RCC 7860 (cell line): ENCODE data around the gene EFCAB12.
"Not testable (repeated sequence)": the region's sequence is repeated elsewhere in the genome, so short reads cannot be mapped to it uniquely, and the experiment has no call there.

Source experiments
- DNase-seq: peaks from one replicate; pipeline ENCODE4 v3.0.0-alpha.2; 2015; ENCODE audit warnings: low spot score
- FAIRE-seq: peaks from 2 replicates; lab custom pipeline; 2012; peaks lifted over from hg19 to GRCh38; lab: Jason Lieb, UNC

Gene EFCAB12

DNA sequence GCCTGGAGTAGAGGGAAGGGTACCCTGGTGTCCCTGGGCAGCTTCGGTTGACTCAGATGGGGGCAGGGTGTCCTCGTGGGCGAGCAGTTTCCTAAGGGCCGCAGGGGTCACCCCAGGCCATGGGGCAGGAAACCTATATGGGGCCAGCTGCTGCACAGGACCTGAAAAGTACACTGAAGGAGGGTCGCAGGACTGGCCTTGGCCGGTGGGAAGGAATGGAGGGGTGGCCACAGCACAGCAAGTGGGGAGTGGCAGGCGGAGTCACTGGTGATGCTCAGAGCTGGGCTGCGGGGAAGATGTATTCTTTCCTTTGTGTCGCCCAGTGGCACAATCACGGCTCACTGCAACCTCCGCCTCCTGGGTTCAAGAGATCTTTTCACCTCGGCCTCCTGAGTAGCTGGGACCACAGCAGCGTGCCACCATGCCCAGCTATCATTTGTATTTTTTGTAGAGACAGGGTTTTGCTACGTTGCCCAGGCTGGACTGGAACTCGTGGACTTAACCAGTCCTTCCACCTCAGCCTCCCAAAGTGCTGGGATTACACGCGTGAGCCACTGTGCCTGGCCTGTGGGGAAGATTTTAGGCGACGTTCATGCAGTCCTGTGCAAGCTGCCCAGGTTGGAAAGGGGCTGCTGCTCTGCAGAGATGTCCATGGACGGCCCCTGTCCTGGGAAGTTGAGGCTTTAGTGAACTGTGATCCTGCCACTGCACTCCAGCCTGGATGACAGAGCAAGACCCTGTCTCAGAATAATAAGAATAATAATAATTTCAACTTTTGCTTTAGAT lies 57.2 kb downstream of the EFCAB12 start:
- FAIRE-seq (no peak), DNase-seq (no peak)

GRCh38 chr3:129370248-129370964 lies 58.0 kb downstream of the EFCAB12 start:
- no peak for DNase-seq
- no peak for FAIRE-seq

- no peak for FAIRE-seq
- DNase-seq: no peak
These were observed 58.7 kb downstream of the EFCAB12 start for GRCh38 chr3:129369711-129370110.

GRCh38 chr3:129367821-129368220 lies 60.6 kb downstream of the EFCAB12 start:
- no peak for FAIRE-seq
- no peak for DNase-seq

- peak; percentile 15 for FAIRE-seq
These were observed 62.1 kb downstream of the EFCAB12 start for GRCh38 chr3:129366312-129366831.

DNA sequence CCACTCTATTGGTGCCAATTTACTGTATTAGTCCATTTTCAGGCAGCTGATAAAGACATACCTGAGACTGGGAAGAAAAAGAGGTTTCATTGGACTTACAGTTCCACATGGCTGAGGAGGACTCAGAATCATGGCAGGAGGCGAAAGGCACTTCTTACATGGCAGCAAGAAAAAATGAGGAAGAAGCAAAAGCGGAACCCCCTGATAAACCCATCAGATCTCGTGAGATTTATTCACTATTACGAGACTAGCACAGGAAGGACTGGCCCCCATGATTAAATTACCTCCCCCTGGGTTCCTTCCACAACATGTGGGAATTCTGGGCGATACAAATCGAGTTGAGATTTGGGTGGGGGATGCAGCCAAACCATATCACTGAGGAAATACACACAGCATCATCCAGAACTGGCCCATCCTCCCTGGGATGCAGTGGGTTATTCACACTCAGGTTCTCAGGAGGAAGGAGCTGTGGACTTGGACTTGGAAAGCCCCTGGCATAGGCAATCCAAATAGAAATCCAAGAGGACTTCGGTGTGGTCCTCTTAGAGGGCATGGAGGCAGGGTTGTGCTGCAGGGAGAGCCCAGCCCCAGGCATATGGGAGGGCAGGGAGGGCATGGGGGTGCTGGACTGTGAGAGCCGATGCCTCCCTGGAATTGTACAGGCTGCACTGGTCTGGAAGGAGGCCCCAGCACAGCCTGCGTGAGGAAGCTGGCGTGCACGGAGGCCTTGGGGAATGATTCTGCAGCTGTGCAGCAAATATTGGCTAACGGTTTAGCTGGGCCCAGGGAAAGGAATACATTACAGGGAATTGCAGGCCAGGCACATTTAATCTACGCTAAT lies 62.9 kb downstream of the EFCAB12 start:
- FAIRE-seq: no peak
- DNase-seq: no peak

More at GRCh38 chr3:129366312-129366831, 62.1 kb downstream of the EFCAB12 start:
- peak; percentile 69 for DNase-seq

DNA sequence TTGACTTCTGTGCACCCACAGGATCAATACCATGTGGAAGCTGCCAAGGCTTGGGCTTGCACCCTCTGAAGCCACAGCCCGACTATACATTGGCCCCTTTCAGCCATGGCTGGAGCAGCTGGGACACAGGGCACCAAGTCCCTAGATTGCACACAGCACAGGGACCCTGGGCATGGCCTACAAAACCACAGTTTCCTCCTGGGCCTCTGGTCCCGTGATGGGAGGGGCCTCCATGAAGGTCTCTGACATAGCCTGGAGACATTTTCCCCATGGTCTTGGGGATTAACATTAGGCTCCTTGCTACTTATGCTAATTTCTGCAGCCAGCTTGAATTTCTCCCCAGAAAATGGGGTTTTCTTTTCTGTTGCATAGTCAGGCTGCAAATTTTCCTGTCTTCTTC lies 63.6 kb downstream of the EFCAB12 start:
- FAIRE-seq, DNase-seq: not testable (repeated sequence)

DNA sequence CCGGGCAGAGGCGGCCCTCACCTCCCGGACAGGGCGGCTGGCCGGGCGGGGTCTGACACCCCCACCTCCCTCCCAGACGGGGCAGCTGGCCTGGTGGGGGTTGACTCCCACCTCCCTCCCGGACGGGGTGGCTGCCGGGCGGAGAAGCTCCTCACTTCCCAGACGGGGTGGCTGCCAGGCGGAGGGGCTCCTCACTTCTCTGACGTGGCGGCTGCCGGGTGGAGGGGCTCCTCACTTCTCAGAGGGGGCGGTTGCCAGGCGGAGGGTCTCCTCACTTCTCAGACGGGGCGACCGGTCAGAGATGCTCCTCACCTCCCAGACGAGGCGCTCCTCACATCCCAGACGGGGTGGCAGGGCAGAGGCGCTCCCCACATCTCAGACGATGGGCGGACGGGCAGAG lies 65.1 kb downstream of the EFCAB12 start:
- not testable (repeated sequence) for DNase-seq, FAIRE-seq

- DNase-seq: no peak
- FAIRE-seq: no peak
These were observed 67.6 kb downstream of the EFCAB12 start for GRCh38 chr3:129360705-129361460.

GRCh38 chr3:129360171-129360611 lies 68.2 kb downstream of the EFCAB12 start:
- DNase-seq (no peak), FAIRE-seq (no peak)

DNA sequence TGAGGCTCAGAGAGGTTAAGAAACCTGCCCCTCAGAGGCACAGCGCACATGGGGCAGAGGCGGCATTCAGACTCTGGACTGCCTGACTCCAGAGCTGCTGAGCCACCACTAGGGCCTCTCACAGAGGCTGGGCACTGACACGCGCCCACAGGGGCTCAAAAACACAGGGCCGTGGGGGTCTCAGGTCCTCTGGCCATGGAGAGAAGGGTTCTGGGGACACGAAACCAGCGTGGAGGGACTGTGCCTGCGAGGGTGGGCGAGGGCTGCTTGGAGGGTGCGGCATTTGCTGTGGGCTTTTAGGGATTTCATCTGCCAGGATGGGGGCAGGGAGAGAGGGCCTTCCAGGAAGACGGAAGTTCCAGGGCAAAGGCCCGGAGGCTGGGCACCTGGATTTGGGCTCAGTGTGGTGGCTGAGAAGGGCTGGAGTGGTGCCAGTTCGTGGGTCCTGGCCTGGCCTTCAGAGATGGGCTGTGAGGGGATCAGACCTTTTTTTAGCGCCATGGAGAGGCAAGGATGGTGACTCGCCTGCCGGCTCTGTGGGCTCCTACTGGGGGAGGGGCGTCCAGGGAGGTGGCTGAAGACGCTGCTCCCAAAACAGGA lies 69.6 kb downstream of the EFCAB12 start:
- FAIRE-seq (no peak), DNase-seq (no peak)

GRCh38 chr3:129358177-129358771 lies 70.2 kb downstream of the EFCAB12 start:
- FAIRE-seq: no peak
- DNase-seq: no peak

GRCh38 chr3:129357616-129358015 lies 70.8 kb downstream of the EFCAB12 start:
- DNase-seq (no peak), FAIRE-seq (no peak)

DNA sequence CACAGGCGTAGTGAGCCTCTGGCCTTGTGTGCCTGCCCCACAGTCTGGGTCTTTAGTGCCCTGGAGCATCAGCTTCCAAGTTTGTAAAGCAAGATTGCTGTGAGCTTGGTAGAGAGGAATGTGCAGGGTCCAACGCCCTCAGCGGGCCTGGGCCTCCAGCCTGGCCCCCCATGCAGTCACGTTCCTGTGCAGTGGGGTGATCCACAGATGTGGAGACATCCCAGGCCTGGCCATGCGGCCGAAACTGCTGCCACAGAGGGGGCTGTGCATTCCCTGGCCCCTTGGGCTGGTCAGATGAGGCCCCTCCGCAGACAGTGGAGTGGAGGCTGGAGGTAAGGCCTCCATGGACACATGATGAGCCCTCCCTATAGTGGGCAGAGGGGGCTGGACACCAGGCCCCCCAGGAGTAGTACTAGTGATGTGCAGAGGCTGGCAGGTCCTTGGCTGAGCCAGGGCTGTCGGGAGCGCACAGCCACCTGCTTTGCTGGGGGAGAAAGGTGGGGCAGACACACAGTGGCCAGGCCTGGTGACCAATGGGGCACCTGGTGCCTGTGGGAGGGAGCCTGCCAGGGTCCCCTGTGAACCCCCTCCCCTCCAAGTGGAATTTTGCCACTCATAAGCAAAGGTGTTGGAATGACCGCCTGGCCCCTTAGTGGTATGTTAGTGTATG lies 71.5 kb downstream of the EFCAB12 start:
- no peak for FAIRE-seq
- DNase-seq: no peak

DNA sequence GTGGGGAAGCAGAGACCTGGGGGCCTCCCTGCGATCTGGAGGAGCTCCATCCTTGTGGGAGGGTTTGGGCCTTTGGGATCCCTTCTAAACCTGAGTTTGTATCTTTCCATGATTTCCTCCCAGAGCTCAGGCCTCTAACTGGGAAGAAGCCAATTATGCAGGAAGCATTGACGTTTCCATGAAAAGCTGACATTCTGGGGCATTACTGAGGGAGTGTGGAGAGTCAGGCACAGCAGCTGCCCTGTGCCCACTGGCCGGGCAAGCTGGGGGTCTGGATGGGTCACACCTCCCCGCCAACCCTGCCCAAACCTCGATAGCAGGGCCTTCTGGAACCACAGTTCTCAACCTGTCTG lies 74.9 kb downstream of the EFCAB12 start:
- DNase-seq: no peak
- no peak for FAIRE-seq

GRCh38 chr3:129352650-129353588 lies 75.5 kb downstream of the EFCAB12 start:
- DNase-seq: no peak
- FAIRE-seq: no peak

DNA sequence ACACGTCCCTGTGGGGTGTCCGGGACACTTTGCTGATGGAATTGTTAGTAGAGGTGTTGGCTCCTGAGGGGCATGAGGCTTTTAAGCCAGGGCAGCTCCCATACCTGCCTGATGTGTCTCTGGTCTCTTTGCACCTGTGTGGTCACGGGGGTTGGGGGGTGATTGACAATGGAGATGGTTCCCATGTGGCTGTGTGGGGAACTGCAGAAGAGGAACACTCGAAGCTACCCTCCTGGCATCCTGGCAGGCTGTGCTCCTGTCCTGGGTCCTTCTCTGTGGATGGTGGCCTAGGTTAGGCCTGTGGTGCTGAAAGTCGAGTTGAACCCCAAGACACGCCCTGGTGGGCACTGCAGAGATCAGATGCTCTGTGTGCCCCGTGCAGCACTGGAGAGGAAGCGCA lies 76.4 kb downstream of the EFCAB12 start:
- DNase-seq (no peak), FAIRE-seq (no peak)
